Activated T-cell treated with anti-CD3 and anti-CD28 coated beads for 1 hour (primary cell): Measurements from ENCODE around the gene LNP1.
"Not testable (repeated sequence)": the region's sequence is repeated elsewhere in the genome, so short reads cannot be mapped to it uniquely, and the experiment has no call there.

ENCODE experiments used
- DNase-seq: peaks from one replicate; pipeline ENCODE4 v3.0.0-alpha.2; 2020; ENCODE audit warnings: low read depth

The LNP1 gene

DNA sequence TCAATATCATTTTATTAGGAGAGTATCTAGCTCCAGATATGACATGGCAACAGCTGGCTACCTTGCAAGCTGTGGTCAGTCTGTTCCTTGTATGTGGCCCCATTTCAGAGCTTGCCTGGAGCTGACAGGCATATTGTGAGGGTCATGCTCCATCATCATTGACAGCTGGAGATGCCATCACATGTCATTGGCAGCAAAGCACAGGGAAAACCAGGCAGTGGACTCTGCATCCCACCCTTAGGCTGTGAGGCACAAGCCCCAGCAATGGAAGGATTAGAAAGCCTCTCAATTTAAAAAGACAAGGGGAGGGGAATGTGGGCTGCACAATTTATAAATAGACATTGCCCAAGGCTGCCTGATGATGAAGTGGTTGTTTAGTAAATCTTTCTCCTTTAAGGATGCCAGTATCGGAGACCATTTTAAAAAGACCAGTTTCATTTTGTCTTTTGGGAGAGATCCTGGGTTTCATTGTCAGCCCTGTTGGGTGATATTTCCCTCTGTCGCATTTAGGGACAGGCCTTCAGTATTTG is 27.9 kb downstream of the LNP1 start:
- no peak for DNase-seq

GRCh38 chr3:100436951-100437350 is 35.6 kb downstream of the LNP1 start:
- no peak for DNase-seq

DNA sequence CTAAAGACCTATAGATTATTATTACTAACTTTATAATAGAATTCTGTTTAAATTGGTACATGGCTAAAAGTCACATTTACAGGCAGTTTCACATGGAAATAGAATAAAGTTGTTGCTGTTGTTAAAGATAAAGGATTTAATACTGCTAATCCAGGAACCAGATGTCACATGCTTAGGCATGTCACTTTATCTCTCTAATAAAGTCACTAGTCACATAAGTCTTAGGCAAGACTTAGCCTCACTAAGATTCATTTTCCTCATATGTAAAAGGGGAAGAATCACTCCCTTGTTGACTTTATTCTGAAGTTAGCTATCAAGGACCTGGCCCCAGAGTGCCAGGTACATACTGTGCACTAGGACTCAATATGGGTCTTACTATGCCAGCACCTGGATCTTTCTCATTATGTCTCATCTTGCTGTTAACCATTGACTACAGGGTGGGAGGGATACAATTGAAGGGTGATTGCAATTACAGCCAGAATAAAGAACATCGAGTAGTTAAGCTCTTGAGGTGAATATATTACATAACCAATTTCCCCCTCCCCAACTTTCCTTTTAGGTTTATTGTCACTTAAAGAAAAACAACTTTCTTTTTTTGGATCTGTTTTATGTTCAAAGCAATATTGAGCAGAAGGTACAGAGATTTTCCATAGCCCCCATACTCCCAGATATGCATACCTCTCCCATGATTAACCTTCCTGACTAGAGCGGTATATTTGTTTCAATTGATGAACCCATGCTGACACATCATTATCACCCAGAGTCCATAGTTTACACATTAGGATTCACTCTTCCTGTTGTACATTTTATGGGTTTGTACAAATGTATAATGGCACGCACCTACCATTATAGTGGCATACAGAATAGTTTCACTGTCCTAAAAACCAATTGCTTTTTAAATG is 36.6 kb downstream of the LNP1 start:
- no peak for DNase-seq

DNA sequence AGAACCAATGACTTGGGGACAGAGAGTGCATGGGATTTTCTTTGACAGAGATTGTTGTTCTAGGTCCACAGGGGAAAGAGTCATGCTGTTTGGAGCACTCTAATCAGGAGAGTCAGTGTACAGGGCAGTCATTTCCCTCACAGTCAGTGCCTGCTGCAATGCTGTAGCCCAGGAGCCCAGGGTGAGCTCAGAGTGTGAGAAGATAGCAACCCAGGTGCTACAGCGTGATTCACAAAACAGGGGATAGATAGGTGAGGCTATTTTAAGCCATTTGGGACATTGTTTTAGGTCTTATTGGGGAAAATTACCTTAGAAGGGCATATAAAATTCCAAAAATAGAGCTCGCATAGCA is 37.3 kb downstream of the LNP1 start:
- no peak for DNase-seq

GRCh38 chr3:100440895-100441294 is 39.6 kb downstream of the LNP1 start:
- DNase-seq = no peak

GRCh38 chr3:100443690-100444089 is 42.4 kb downstream of the LNP1 start:
- no peak for DNase-seq

DNA sequence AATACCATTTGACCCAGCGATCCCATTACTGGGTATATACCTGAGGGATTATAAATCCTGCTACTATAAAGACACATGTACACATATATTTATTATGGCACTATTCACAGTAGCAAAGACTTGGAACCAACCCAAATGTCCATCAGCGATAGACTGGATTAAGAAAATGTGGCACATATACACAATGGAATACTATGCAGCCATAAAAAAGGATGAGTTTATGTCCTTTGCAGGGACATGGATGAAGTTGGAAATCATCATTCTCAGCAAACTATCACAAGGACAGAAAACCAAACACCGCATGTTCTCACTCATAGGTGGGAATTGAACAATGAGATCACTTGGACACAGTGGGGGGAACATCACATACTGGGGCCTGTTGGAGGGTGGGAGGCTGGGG is 45.7 kb downstream of the LNP1 start:
- not testable (repeated sequence) for DNase-seq

GRCh38 chr3:100448079-100448478 is 46.7 kb downstream of the LNP1 start:
- no peak for DNase-seq

GRCh38 chr3:100449214-100449613 is 47.9 kb downstream of the LNP1 start:
- no peak for DNase-seq

- no peak for DNase-seq
Observed at GRCh38 chr3:100454677-100455076, 53.3 kb downstream of the LNP1 start.

GRCh38 chr3:100455841-100456550 is 54.7 kb downstream of the LNP1 start:
- DNase-seq = no peak

- no peak for DNase-seq
Observed at GRCh38 chr3:100456745-100457144, 55.4 kb downstream of the LNP1 start.

- no peak for DNase-seq
Observed at GRCh38 chr3:100457811-100458210, 56.5 kb downstream of the LNP1 start.

DNA sequence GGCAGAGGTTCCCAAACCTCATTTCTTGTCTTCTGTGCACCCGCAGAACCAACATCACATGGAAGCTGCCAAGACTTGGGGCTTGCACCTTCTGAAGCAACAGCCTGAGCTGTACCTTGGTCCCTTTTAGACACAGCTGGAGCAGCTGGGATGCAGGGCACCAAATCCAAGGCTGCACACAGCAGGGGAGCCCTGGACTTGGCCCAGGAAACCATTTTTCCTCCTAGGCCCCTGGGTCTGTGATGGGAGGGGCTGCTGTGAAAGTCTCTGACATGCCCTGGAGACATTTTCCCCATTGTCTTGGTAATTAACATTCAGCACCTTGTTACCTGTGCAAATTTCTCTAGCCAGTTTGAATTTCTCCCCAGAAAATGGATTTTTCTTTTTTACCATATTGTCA is 57.5 kb downstream of the LNP1 start:
- DNase-seq = no peak

DNA sequence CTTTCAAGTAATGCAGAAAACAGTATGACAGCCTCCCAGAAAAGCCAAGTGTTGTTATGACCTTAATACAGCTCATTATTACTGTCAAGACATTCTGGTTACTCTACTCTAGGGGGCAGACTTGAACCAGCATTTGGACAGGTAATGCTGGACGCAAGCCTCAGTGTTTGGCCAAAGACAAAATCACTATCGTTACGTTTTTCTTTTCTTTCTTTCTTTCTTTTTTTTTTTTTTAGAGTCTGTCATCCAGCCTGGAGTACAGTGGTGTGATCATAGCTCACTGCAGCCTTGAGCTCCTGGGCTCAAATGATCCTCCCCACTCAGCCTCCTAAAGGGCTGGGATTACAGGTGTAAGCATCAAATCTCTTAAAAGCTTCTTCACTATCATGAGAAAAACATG is 61.7 kb downstream of the LNP1 start:
- DNase-seq = no peak

GRCh38 chr3:100463646-100464155 is 62.4 kb downstream of the LNP1 start:
- DNase-seq = no peak

DNA sequence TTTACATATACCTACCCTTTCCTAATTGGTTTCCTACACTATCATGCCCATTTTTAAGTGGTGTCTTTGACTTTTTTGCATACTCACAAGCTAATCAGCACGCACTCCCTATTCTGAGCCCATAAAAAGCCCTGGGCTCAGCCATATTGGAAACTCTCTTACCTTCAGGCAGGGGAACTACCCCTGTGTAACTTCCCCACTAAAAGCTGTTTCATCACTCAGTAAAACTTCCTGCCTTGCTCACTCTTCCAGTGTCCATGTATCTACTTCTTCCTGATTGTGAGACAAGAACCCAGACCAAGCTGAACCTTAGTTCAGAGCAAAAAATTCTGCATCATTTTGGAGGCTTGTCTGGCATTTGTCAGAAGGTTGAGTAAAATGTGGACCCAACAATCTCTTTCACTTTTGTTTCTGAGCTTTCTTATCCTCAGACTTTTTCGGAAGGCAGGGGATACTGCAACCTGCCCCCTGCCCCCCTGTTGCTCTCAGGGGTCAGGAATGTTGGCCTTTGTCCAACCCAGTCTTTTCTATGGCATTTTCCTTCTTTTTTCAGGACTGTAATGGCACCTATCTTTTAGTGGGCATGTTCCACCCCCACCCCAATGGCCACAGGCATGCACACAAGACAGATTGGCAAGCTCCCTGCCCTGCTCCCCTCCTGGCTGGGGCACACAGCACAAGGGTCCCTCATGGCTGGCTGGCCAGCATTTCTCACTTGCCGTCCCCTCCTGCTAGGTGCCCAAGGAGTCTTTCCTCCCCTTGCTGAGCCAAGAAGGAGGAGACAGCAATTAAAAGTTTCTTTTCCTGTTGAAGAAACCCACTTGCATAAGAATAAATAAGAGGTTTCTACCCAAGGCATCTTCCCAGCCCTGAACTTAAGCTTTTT is 64.8 kb downstream of the LNP1 start:
- no peak for DNase-seq

- DNase-seq = no peak
Observed at GRCh38 chr3:100467133-100467532, 65.8 kb downstream of the LNP1 start.

- DNase-seq = no peak
Observed at GRCh38 chr3:100468676-100469075, 67.3 kb downstream of the LNP1 start.

GRCh38 chr3:100470951-100471350 is 69.6 kb downstream of the LNP1 start:
- no peak for DNase-seq

DNA sequence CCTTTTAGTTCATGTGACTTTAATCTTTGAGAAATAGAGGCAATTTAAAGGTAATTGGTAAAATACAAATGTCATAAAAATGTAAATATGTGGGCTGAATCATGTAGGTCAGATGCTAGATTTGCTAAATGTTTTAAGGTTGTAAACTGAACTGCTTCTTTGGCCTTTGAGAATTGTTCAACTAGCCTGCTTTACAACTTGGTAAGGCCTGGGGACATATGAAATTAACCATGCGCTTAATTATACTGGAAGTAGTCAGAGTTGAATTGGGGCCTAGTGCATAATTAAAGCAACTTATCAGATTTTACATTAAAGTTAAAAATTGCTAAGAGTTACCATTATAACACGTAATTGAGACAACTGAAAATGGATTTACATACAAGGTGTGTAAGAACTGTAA is 70.1 kb downstream of the LNP1 start:
- no peak for DNase-seq

- DNase-seq = not testable (repeated sequence)
Observed at GRCh38 chr3:100477851-100478360, 76.6 kb downstream of the LNP1 start.
